ENCODE results near the gene KRTAP10-4. TPM values are rescaled to one million over a fixed set of nuclear protein-coding genes. Genes with fewer than 3 reads are reported as not detected.

Gene KRTAP10-4
- total and polyA plus RNA-seq, 4 donors: not detected

DNA sequence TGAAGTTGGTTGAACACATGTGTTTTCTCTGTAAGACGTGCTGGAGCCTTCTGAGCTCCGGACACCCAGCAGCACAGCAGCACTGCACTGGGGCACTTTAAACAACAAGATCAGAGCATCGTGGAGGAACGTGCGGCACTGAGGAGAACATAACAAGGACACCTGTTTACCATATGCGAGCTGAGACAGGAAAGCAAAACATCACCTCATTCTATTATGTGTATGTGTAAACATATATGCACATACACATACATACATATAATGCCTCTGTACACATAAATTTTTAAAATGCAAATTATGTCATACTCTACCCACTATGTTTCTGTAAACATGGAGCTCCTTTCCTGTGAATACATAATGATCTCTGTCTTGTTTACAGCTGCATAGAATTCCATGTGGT, 22.0 kb downstream of the KRTAP10-4 start:
- Histone ChIP-seq H3K9ac (ENCODE audit: low read depth in 1 of 2, low read length in 2 of 2) (no peak overlapping the region), H3K9me3 (ENCODE audit: control insufficient read depth in 4 of 4, low read length in 3 of 4) (no peaks in the 10 kb centered on the region), H3K27me3 (ENCODE audit: control insufficient read depth in 4 of 4, insufficient read depth in 4 of 4, low read length in 3 of 4) (no peaks in the 10 kb centered on the region), H3K36me3 (ENCODE audit: control insufficient read depth in 4 of 4, insufficient read depth in 3 of 4, low read depth in 1 of 4, low read length in 3 of 4) (no peaks in the 10 kb centered on the region), H3K4me1 (ENCODE audit: control insufficient read depth in 4 of 4, insufficient read depth in 4 of 4, low read length in 3 of 4) (peaks cover 1 to 27% (median 16%) of the 10 kb centered on the region in 4 donors), H3K4me3 (ENCODE audit: low read depth in 1 of 3, low read length in 3 of 3) (no peak overlapping the region), H3K27ac (ENCODE audit: low read depth in 1 of 2, low read length in 2 of 2) (no peak overlapping the region)
- DNase-seq (ENCODE audit: low spot score): no peak
- TF ChIP-seq, protein P1, sequence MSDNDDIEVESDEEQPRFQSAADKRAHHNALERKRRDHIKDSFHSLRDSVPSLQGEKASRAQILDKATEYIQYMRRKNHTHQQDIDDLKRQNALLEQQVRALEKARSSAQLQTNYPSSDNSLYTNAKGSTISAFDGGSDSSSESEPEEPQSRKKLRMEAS (IDR thresholded peaks at IDR 0.05): no peak
- TF ChIP-seq, protein P2, sequence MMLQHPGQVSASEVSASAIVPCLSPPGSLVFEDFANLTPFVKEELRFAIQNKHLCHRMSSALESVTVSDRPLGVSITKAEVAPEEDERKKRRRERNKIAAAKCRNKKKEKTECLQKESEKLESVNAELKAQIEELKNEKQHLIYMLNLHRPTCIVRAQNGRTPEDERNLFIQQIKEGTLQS (IDR thresholded peaks at IDR 0.05): no peak
- TF ChIP-seq TAF1 (conservative IDR thresholded peaks at IDR 0.05) (no peak), RAD21 (IDR thresholded peaks at IDR 0.05) (no peak), EGR1 (IDR thresholded peaks at IDR 0.05; ENCODE audit: low read depth in 2 of 2) (no peak), NR2F2 (IDR thresholded peaks at IDR 0.05) (no peak), JUND (IDR thresholded peaks at IDR 0.05) (no peak), GABPA (IDR thresholded peaks at IDR 0.05 in 1 of 2, conservative IDR thresholded peaks at IDR 0.05 in 1 of 2) (no peak), HNF4G (IDR thresholded peaks at IDR 0.05) (no peak), FOXA1 (IDR thresholded peaks at IDR 0.05) (no peak), FOXA2 (IDR thresholded peaks at IDR 0.05) (no peak), HNF4A (conservative IDR thresholded peaks at IDR 0.05) (no peak), RXRA (IDR thresholded peaks at IDR 0.05) (no peak), YY1 (IDR thresholded peaks at IDR 0.05) (no peak), SP1 (IDR thresholded peaks at IDR 0.05) (no peak)
- TF ChIP-seq, protein P3, sequence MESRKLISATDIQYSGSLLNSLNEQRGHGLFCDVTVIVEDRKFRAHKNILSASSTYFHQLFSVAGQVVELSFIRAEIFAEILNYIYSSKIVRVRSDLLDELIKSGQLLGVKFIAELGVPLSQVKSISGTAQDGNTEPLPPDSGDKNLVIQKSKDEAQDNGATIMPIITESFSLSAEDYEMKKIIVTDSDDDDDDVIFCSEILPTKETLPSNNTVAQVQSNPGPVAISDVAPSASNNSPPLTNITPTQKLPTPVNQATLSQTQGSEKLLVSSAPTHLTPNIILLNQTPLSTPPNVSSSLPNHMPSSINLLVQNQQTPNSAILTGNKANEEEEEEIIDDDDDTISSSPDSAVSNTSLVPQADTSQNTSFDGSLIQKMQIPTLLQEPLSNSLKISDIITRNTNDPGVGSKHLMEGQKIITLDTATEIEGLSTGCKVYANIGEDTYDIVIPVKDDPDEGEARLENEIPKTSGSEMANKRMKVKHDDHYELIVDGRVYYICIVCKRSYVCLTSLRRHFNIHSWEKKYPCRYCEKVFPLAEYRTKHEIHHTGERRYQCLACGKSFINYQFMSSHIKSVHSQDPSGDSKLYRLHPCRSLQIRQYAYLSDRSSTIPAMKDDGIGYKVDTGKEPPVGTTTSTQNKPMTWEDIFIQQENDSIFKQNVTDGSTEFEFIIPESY (IDR thresholded peaks at IDR 0.05): no peak
- WGBS: 92% methylated on average over 6 of the region's 6 CpGs

DNA sequence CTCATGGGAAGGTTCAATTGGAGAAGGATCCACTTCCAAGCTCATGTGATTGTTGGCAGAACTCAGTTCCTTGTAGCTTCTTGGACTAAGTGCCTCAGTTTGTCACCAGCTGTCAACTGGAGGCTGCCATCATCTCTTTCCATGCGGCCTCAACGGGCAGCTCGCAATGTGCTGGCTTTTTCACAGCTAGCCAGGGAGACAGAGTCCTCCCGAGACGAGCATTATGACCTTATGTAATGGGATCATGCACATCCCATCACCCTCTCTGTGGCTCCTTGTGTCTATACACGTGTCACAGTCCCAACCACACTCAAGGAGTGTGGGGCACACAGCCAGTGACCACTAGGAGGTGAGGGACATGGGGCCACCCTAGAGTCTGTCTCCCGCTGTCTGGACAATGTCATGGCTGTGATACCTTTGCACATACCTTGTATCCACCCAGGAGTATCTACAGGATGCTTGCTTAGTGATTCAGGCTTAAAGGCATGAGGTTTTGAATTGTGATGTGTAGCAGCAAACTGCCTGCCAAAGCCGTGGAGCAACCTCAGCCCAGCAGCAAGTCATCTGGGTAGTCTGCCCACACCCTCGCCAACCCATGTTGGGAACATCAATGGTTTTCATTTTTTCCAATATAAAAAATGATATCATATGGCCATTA, 22.7 kb downstream of the KRTAP10-4 start:
- WGBS: 88% methylated on average over 9 of the region's 9 CpGs
- no peak overlapping the region for H3K27ac ChIP-seq (ENCODE audit: low read depth in 1 of 2, low read length in 2 of 2)
- no peak overlapping the region for H3K4me3 ChIP-seq (ENCODE audit: low read depth in 1 of 3, low read length in 3 of 3)
- H3K9me3 ChIP-seq (ENCODE audit: control insufficient read depth in 4 of 4, low read length in 3 of 4): no peaks in the 10 kb centered on the region
- peak; percentile 12 for DNase-seq (ENCODE audit: low spot score)
- TF ChIP-seq RAD21 (IDR thresholded peaks at IDR 0.05): no peak
- TF ChIP-seq EGR1 (IDR thresholded peaks at IDR 0.05; ENCODE audit: low read depth in 2 of 2): no peak
- no peak for TF ChIP-seq FOXA1 (IDR thresholded peaks at IDR 0.05)
- TF ChIP-seq, protein P3 (IDR thresholded peaks at IDR 0.05): no peak
- H3K36me3 ChIP-seq (ENCODE audit: control insufficient read depth in 4 of 4, insufficient read depth in 3 of 4, low read depth in 1 of 4, low read length in 3 of 4): no peaks in the 10 kb centered on the region
- no peak overlapping the region for H3K9ac ChIP-seq (ENCODE audit: low read depth in 1 of 2, low read length in 2 of 2)
- H3K4me1 ChIP-seq (ENCODE audit: control insufficient read depth in 4 of 4, insufficient read depth in 4 of 4, low read length in 3 of 4): peaks cover 1 to 27% (median 16%) of the 10 kb centered on the region in 4 donors
- H3K27me3 ChIP-seq (ENCODE audit: control insufficient read depth in 4 of 4, insufficient read depth in 4 of 4, low read length in 3 of 4): no peaks in the 10 kb centered on the region
